WERI-Rb-1 (cell line): Measurements from ENCODE around the gene UQCR11.
A peak's percentile ranks its signal among the peaks of the same experiment; 100 is the strongest.

Experiments
- DNase-seq: peaks from one replicate; pipeline ENCODE4 v3.0.0-alpha.2; 2020
- H3K27ac ChIP-seq: fragments of 250-450 bp; sonication (Bioruptor Pico); 2 replicates; pipeline ENCODE4 v1.5.1; 2020; ENCODE audit warnings: mild to moderate bottlenecking, moderate library complexity
- H3K27me3 ChIP-seq: fragments of 250-450 bp; sonication (Bioruptor Pico); 2 replicates; pipeline ENCODE4 v1.5.1; 2021; ENCODE audit warnings: mild to moderate bottlenecking, low read depth, moderate library complexity; ENCODE audit not compliant: insufficient read depth, severe bottlenecking
- H3K36me3 ChIP-seq: fragments of 250-450 bp; sonication (Bioruptor Pico); 2 replicates; pipeline ENCODE4 v1.5.1; 2020; ENCODE audit warnings: mild to moderate bottlenecking, moderate library complexity
- H3K4me3 ChIP-seq: 2 replicates; pipeline ENCODE4 v1.5.1; 2011; ENCODE audit warnings: low read depth, mild to moderate bottlenecking, control low read depth, low read length
- H3K9me3 ChIP-seq: fragments of 250-450 bp; sonication (Bioruptor Pico); 2 replicates; pipeline ENCODE4 v1.5.1; 2021; ENCODE audit warnings: mild to moderate bottlenecking, moderate library complexity; ENCODE audit not compliant: severe bottlenecking
- CTCF ChIP-seq: IDR thresholded peaks from 2 replicates; pipeline ENCODE4 v1.5.1; 2011; ENCODE audit warnings: low read depth, mild to moderate bottlenecking, control low read depth, inconsistent platforms, low read length

UQCR11 gene

GRCh38 chr19:1619703-1620102, 14.4 kb upstream of the UQCR11 start:
- Histone ChIP-seq H3K27ac (no peak overlapping the region), H3K9me3 (no peaks in the 10 kb centered on the region), H3K4me3 (no peak overlapping the region), H3K27me3 (no peaks in the 10 kb centered on the region), H3K36me3 (peaks cover 91% of the 10 kb centered on the region)
- TF ChIP-seq CTCF = no peak
- DNase-seq = no peak

GRCh38 chr19:1619094-1619439, 13.8 kb upstream of the UQCR11 start:
- no peak for TF ChIP-seq CTCF
- Histone ChIP-seq H3K27ac (no peak overlapping the region), H3K27me3 (no peaks in the 10 kb centered on the region), H3K9me3 (no peaks in the 10 kb centered on the region), H3K36me3 (peaks cover 91% of the 10 kb centered on the region), H3K4me3 (no peak overlapping the region)
- DNase-seq = no peak

DNA sequence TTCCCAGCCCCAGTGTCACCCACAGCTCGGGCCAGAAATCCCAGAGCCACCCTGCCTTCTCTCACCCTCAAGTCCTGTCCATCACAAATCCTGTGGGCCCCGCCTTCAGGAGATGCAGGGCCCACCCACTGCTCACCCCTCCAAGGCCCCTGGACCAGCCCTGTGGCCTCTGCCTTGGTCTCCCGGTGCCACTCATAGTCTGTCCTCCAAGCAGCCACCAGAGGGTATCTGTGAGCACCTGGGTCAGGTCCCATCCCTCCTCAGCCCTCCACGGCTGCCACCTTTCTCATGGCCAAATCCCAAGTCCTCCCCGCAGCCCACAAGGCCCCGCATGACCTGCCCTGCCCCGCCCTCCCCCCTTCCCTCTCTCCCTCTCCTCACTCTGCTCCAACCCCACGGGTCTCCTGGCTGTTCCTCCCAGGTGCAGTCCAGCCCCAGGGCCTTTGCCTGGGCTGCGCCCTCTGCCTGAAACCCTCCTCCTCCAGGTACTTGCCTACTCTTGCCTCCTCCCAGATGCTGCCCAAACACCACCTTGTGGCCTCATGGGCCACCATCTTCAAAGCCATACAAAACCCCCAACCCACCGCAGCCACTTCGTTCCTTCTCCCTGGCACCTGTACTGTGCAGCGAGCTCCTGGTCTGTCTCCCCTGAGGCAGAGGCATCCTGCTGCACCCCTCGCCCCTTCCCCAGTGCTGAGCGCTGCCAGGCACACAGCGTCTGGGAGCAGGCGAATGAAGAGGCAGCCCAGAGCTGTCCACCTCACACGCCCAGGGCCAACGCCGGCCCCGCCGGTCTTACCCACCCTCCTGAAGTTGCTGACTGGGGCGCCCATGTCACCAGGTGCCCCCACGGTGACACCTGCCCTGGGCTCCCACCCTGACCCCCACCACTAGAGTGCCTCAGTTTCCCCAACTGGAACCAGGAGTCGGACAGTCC, 13.2 kb upstream of the UQCR11 start:
- DNase-seq = peak; percentile 71
- H3K27ac ChIP-seq = no peak overlapping the region

DNA sequence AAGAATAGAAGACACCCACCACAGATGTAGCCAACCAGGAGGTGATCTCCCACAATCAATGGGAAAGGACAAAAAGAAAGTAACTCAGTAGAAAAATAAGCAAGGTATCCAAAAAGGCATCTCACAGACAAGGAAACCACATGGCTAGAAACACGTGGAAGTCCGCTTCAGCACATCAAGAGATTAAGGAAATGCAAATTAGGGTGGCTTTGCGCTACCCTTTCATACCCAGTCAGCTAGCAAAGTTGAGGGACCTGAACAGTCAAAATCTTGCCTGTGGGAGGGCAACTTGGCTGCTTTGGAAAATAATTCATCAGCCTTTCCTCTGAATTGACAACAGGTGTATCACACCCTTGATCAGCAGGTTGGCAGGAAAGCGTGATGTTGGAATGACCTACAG, 11.6 kb upstream of the UQCR11 start:
- no peak for DNase-seq
- H3K9me3 ChIP-seq = no peaks in the 10 kb centered on the region
- no peak overlapping the region for H3K27ac ChIP-seq
- TF ChIP-seq CTCF = no peak
- H3K4me3 ChIP-seq = no peak overlapping the region
- no peaks in the 10 kb centered on the region for H3K27me3 ChIP-seq
- H3K36me3 ChIP-seq = peaks cover 89% of the 10 kb centered on the region

More for the DNA sequence above, 13.2 kb upstream of the UQCR11 start:
- no peaks in the 10 kb centered on the region for H3K9me3 ChIP-seq
- H3K27me3 ChIP-seq = no peaks in the 10 kb centered on the region
- no peak overlapping the region for H3K4me3 ChIP-seq
- peaks cover 91% of the 10 kb centered on the region for H3K36me3 ChIP-seq
- peak; percentile 79 for TF ChIP-seq CTCF

GRCh38 chr19:1616396-1616795, 11.1 kb upstream of the UQCR11 start:
- Histone ChIP-seq H3K27ac (no peak overlapping the region), H3K36me3 (peaks cover 87% of the 10 kb centered on the region), H3K4me3 (no peak overlapping the region), H3K9me3 (no peaks in the 10 kb centered on the region), H3K27me3 (no peaks in the 10 kb centered on the region)
- no peak for DNase-seq
- no peak for TF ChIP-seq CTCF
